IPS-11a (cell line): ENCODE data around the gene TTLL12.
"Not testable (repeated sequence)": the region's sequence is repeated elsewhere in the genome, so short reads cannot be mapped to it uniquely, and the experiment has no call there.

Experiments used
- H3K4me3 ChIP-seq: one replicate; pipeline ENCODE4 v1.5.1; 2013; ENCODE audit warnings: low read depth, low read length, control low read depth

The TTLL12 gene

DNA sequence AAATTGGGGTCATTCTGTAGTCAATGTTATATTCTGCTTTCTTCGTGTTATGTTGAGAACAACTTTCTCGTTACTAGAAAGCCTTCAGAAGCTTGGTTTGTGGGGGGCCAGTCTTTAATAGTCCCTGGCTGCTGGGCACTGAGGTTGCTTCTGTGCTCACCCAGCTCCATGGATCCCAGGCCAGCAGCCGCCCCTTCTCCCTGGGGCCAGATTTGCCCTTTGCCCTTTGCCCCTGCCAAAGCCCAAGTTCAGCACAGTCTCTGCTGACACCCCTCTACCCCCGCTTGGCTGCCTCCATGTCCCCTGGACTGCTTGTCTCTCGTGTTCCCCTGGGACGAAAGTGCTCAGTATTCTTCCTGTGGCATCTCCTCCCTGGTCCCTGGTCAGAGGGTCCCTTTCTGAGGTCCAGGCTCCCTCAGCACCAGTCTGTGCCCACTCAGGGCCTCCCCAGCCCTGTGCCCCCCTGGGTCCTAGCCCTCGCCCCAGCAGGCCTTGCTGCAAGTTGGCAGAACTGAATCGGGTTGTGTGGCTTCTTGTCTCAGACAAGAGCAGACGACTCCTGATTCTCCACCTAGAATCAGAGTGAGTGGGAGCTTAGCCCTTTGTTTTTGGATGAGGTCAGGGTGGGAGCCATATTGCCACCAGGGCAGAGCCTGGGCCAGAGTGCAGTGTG is 28.9 kb downstream of the TTLL12 start:
- H3K4me3 ChIP-seq, result no peak overlapping the region

GRCh38 chr22:43156413-43156812 is 30.5 kb downstream of the TTLL12 start:
- H3K4me3 ChIP-seq, result no peak overlapping the region

DNA sequence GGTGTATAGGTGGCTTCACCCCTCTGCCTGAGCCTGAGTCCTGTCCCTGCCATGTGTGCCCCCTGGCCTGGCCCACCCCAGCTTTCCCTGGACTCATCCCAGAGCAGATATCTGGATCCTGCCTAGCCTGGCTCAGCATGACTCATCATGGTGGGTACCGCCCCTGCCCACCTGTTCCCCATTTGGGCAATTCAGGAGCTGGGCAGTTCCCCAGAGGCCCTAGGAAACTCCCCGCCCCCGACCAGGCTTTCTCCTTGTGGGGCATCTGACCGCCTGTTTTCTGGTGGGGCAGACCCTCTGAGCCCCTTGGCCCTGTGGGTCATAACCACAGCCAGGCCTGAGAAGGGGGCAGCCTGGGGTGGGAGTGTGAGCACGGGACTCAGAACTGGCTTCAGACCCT is 31.1 kb downstream of the TTLL12 start:
- no peak overlapping the region for H3K4me3 ChIP-seq

- H3K4me3 ChIP-seq, result no peak overlapping the region
Measured at GRCh38 chr22:43154887-43155536, 31.9 kb downstream of the TTLL12 start.

- H3K4me3 ChIP-seq, result no peak overlapping the region
Measured at GRCh38 chr22:43153899-43154298, 33.0 kb downstream of the TTLL12 start.

DNA sequence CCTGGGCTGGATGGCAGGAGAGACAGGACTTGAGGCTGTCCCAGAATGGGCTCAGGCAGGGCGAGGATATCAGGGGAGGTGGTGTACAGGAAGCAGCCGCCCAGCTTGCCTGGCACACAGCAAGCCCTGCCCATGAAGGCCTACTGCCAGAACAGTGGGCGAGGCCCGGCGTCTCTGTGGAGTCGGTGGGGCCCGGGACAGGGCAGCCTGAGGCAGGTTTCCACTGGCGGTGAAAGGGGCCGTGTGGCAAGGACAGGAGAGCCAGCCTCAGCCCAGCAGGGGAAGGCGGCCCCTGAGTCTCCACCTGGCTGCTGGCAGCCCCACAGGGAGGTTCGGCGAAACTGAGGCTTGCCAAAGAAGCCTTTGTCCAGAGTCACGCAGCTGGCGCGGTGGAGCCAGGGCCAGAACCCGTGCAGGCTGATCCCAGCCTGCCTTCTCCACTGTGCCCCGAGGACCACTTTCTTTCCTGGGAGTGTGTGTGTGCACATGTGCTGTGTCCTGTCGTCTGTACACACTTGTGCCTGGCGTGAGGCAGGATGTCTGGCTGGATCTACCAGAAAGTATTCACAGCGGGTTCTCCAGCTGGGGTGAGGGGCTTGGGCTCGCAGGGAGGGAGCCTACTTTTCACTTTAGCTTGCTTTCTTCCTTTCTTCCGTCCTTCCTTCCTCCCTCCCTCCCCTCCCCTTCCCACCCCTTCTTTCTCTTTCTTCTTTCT is 34.4 kb downstream of the TTLL12 start:
- H3K4me3 ChIP-seq, result no peak overlapping the region

DNA sequence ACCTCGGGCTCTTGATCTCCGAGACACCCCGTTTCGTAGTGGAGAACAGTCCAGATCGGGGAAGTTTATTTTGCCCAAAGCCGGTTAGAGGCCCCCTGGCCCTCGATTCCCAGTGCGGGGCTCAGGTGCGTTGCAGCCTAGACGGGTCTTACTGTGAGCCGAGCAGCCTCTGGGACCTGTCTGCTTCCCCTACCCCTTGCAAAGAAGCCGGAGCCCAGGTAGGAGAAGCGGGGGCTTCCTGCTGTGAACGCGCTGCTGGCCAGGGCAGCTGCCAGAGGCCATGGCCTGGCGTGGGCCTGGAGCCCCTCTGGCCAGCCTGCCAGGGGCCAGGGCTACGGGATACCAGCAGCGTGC is 35.0 kb downstream of the TTLL12 start:
- H3K4me3 ChIP-seq, result no peak overlapping the region

DNA sequence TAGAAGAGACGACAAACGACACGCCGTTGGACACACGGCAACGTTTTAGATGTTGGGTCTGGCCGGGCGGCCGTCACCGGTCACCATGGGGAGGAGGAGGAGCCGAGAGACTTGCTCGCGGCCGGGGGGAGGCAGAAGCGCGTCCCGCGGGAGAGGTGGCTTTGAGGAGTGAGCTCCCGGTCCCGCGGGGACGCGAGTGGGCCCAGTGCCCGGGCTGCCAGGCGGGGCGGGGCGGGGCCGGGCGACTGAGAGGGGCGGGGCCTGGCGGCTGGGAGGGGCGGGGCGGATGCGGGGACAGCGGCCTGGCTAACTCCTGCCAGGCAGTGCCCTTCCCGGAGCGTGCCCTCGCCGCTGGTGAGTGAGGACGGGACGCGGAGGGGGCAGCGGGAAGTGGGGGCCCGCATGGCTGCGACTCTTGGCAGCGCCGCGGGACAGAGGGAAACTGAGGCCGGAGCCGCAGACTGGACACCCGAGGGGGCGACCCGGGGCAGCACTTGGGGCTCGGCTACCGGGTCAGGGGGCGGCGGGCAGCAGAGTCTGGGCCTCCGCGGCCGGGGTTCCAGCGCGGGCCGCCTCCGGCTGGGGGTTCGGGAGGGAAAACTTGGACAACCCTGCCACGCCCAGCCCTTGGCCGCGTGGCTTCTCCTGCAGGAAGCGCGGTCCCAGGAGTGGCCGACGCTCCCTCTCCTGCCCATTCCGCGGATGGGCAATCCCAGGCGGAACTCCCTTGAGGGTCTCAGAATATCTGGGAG is 35.5 kb downstream of the TTLL12 start, which contains the start of gene TSPO:
TSPO (plus strand) TSS at position 309 of the 752 bp plus-strand sequence. CDS start 7,680 bp downstream, outside the sequence.
- H3K4me3 ChIP-seq, result peak within 1 kb of the TSS; percentile 28

GRCh38 chr22:43150731-43151206 is 36.2 kb downstream of the TTLL12 start:
- H3K4me3 ChIP-seq, result peak overlapping the region; percentile 28

DNA sequence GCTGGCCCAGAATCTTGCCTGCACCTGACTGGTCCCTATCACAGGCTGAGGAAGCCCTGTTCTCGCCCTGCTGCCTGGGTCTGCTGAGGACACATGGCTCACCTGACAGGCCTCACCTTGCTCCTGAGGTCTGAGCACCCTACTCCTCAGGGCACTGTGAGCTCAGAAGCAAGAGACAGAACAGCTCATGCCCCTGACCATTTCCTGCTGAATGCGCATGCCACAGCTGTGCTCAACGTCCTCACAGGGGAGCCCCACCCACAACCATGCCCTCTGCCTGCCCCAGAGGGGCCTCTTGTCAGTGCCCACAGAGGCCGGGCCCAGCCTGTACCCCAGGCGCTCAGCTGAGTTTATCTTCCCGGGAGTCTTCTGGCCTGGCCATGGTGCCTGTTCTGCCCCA is 38.4 kb downstream of the TTLL12 start:
- no peak overlapping the region for H3K4me3 ChIP-seq

DNA sequence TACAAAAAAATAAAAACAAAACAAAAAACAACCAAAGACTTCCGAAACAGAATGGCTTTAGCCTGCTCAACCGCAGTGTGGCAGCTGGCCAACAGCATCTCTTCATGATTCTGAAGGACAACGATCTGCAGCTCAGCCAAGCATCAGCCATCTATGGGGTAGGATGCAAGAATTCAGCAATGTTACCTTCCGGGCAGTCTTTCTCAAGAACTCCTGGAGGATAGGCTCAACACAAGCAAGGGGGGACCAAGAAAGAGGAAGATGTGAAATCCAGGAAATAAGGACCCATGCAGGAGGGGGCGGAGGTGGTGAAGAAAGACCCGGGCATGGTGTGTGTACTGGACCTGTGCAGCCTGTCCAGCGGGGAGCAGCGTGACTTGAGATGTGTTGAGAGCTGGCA is 39.1 kb downstream of the TTLL12 start:
- no peak overlapping the region for H3K4me3 ChIP-seq

- not testable (repeated sequence) for H3K4me3 ChIP-seq
Measured at GRCh38 chr22:43146332-43146731, 40.6 kb downstream of the TTLL12 start.

- H3K4me3 ChIP-seq, result not testable (repeated sequence)
Measured at GRCh38 chr22:43145371-43145770, 41.6 kb downstream of the TTLL12 start.

DNA sequence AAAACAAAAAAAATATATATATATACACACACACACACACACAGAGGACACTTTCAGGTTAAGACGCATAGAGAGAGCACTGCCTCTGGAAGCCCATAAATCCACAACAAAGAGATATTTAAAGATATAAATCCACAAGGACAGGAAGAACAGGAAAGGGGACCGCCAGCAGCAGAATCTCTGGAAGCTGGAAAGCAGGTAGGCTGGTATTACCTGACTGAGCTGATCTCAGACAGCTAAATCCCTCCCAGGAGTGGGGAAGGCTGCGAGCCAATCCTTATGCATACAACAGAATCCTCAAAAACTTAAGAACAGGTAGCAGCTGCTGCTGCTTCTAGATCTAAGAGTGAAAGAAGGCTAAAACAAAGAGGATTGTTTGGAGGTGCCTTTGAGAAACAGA is 42.0 kb downstream of the TTLL12 start:
- H3K4me3 ChIP-seq, result no peak overlapping the region

GRCh38 chr22:43142880-43143562 is 43.9 kb downstream of the TTLL12 start, which contains the start of gene MCAT:
Gene MCAT, minus strand, starts transcription at chr22:43143398. Its CDS starts 50 bp downstream, at chr22:43143348.
- H3K4me3 ChIP-seq, result peak within 1 kb of the TSS; percentile 82

- no peak overlapping the region for H3K4me3 ChIP-seq
Measured at GRCh38 chr22:43136801-43137200, 50.1 kb downstream of the TTLL12 start.

GRCh38 chr22:43136255-43136654 is 50.7 kb downstream of the TTLL12 start:
- H3K4me3 ChIP-seq, result no peak overlapping the region

- no peak overlapping the region for H3K4me3 ChIP-seq
Measured at GRCh38 chr22:43135565-43135964, 51.4 kb downstream of the TTLL12 start.

DNA sequence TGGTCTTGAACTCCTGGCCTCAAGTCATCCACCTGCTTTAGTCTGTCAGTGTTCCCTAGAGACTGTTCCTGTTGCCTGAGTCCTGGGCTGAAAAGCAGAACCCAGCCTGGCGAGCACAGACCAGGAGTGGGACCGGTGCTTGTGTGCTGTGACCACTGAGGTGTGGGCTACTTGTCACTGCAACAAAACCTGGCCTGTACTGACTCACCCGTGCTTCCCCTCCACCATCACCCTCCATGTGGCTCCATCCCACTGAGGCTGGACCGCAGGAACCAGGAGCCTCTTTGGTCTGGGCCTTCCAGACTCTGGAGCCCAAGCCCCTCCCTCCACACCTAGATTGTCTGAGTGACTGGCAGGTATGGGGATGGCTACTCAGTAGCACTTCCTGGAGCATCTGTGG is 52.4 kb downstream of the TTLL12 start:
- H3K4me3 ChIP-seq, result no peak overlapping the region

- H3K4me3 ChIP-seq, result no peak overlapping the region
Measured at GRCh38 chr22:43133401-43133800, 53.5 kb downstream of the TTLL12 start.
